Activated T-cell treated with anti-CD3 and anti-CD28 coated beads, Interleukin-2, amount 50 U/mL, for 24 hours (primary cell): Measurements from ENCODE around the gene XDH.

Source experiments
- DNase-seq: peaks from one replicate; pipeline ENCODE4 v3.0.0-alpha.2; 2020
- H3K27ac Mint-ChIP-seq: 2 replicates; pipeline ENCODE4 v1.8.0; 2020; ENCODE audit warnings: mild to moderate bottlenecking, mixed read lengths
- H3K27me3 Mint-ChIP-seq: 2 replicates; pipeline ENCODE4 v1.8.0; 2020; ENCODE audit warnings: mixed read lengths
- H3K36me3 Mint-ChIP-seq: 2 replicates; pipeline ENCODE4 v1.8.0; 2020; ENCODE audit warnings: low read depth, mixed read lengths
- H3K4me1 Mint-ChIP-seq: 2 replicates; pipeline ENCODE4 v1.8.0; 2020; ENCODE audit warnings: low read depth, mixed read lengths
- H3K4me3 Mint-ChIP-seq: 2 replicates; pipeline ENCODE4 v1.8.0; 2020; ENCODE audit warnings: mild to moderate bottlenecking, moderate library complexity, mixed read lengths
- H3K9me3 Mint-ChIP-seq: 2 replicates; pipeline ENCODE4 v1.8.0; 2020; ENCODE audit warnings: mixed read lengths

Gene XDH

GRCh38 chr2:31415421-31415820 lies 879 bp upstream of the XDH start:
- Mint-ChIP-seq H3K9me3 (peaks cover 19% of the 10 kb centered on the region), H3K27me3 (peaks cover 13% of the 10 kb centered on the region), H3K4me3 (no peak overlapping the region), H3K27ac (no peak overlapping the region), H3K4me1 (peaks cover 16% of the 10 kb centered on the region), H3K36me3 (peaks cover under 1% of the 10 kb centered on the region)
- DNase-seq, result no peak

- peaks cover 16% of the 10 kb centered on the region for H3K27me3 Mint-ChIP-seq
- no peak overlapping the region for H3K4me3 Mint-ChIP-seq
- no peak overlapping the region for H3K27ac Mint-ChIP-seq
- no peak for DNase-seq
- H3K36me3 Mint-ChIP-seq, result no peaks in the 10 kb centered on the region
- H3K9me3 Mint-ChIP-seq, result peaks cover 8% of the 10 kb centered on the region
- peaks cover 16% of the 10 kb centered on the region for H3K4me1 Mint-ChIP-seq
These were observed 536 bp downstream of the XDH start for GRCh38 chr2:31413862-31414550.

GRCh38 chr2:31413025-31413424 lies 1.5 kb downstream of the XDH start:
- H3K4me1 Mint-ChIP-seq, result peaks cover 16% of the 10 kb centered on the region
- H3K27ac Mint-ChIP-seq, result no peak overlapping the region
- H3K9me3 Mint-ChIP-seq, result peaks cover under 1% of the 10 kb centered on the region
- DNase-seq, result no peak
- H3K27me3 Mint-ChIP-seq, result peaks cover 21% of the 10 kb centered on the region
- H3K36me3 Mint-ChIP-seq, result no peaks in the 10 kb centered on the region
- H3K4me3 Mint-ChIP-seq, result no peak overlapping the region

- Mint-ChIP-seq H3K4me1 (peaks cover 14% of the 10 kb centered on the region), H3K9me3 (no peaks in the 10 kb centered on the region), H3K36me3 (no peaks in the 10 kb centered on the region), H3K4me3 (no peak overlapping the region), H3K27me3 (peaks cover 24% of the 10 kb centered on the region), H3K27ac (no peak overlapping the region)
- DNase-seq, result no peak
These were observed 2.8 kb downstream of the XDH start for GRCh38 chr2:31411771-31412170.

- Mint-ChIP-seq H3K9me3 (no peaks in the 10 kb centered on the region), H3K36me3 (no peaks in the 10 kb centered on the region), H3K4me3 (no peak overlapping the region), H3K27me3 (peaks cover 13% of the 10 kb centered on the region), H3K27ac (no peak overlapping the region), H3K4me1 (no peaks in the 10 kb centered on the region)
- no peak for DNase-seq
These were observed 7.8 kb downstream of the XDH start for GRCh38 chr2:31406593-31407385.

- no peaks in the 10 kb centered on the region for H3K9me3 Mint-ChIP-seq
- H3K27ac Mint-ChIP-seq, result no peak overlapping the region
- no peak overlapping the region for H3K4me3 Mint-ChIP-seq
- H3K4me1 Mint-ChIP-seq, result no peaks in the 10 kb centered on the region
- H3K36me3 Mint-ChIP-seq, result no peaks in the 10 kb centered on the region
- H3K27me3 Mint-ChIP-seq, result peaks cover 11% of the 10 kb centered on the region
- no peak for DNase-seq
These were observed 9.7 kb downstream of the XDH start for GRCh38 chr2:31404827-31405226.

- no peak for DNase-seq
- H3K4me3 Mint-ChIP-seq, result no peak overlapping the region
- no peaks in the 10 kb centered on the region for H3K4me1 Mint-ChIP-seq
- H3K27ac Mint-ChIP-seq, result no peak overlapping the region
- no peaks in the 10 kb centered on the region for H3K9me3 Mint-ChIP-seq
- no peaks in the 10 kb centered on the region for H3K36me3 Mint-ChIP-seq
- H3K27me3 Mint-ChIP-seq, result peaks cover 8% of the 10 kb centered on the region
These were observed 10.2 kb downstream of the XDH start for GRCh38 chr2:31404302-31404701.

- Mint-ChIP-seq H3K36me3 (no peaks in the 10 kb centered on the region), H3K4me1 (no peaks in the 10 kb centered on the region), H3K4me3 (no peak overlapping the region), H3K27ac (no peak overlapping the region), H3K27me3 (no peaks in the 10 kb centered on the region), H3K9me3 (no peaks in the 10 kb centered on the region)
- no peak for DNase-seq
These were observed 12.2 kb downstream of the XDH start for GRCh38 chr2:31402388-31402787.

GRCh38 chr2:31401580-31401979 lies 13.0 kb downstream of the XDH start:
- Mint-ChIP-seq H3K9me3 (no peaks in the 10 kb centered on the region), H3K27me3 (peaks cover 3% of the 10 kb centered on the region), H3K36me3 (no peaks in the 10 kb centered on the region), H3K27ac (no peak overlapping the region), H3K4me1 (no peaks in the 10 kb centered on the region), H3K4me3 (no peak overlapping the region)
- no peak for DNase-seq

GRCh38 chr2:31398881-31399280 lies 15.7 kb downstream of the XDH start:
- no peak for DNase-seq
- Mint-ChIP-seq H3K36me3 (no peaks in the 10 kb centered on the region), H3K4me1 (no peaks in the 10 kb centered on the region), H3K9me3 (no peaks in the 10 kb centered on the region), H3K27ac (no peak overlapping the region), H3K27me3 (peaks cover 6% of the 10 kb centered on the region), H3K4me3 (no peak overlapping the region)

- DNase-seq, result no peak
- Mint-ChIP-seq H3K4me3 (no peak overlapping the region), H3K9me3 (no peaks in the 10 kb centered on the region), H3K27ac (no peak overlapping the region), H3K4me1 (no peaks in the 10 kb centered on the region), H3K27me3 (peaks cover 14% of the 10 kb centered on the region), H3K36me3 (no peaks in the 10 kb centered on the region)
These were observed 17.4 kb downstream of the XDH start for GRCh38 chr2:31397094-31397493.

- no peak overlapping the region for H3K27ac Mint-ChIP-seq
- no peaks in the 10 kb centered on the region for H3K36me3 Mint-ChIP-seq
- H3K27me3 Mint-ChIP-seq, result peaks cover 8% of the 10 kb centered on the region
- H3K9me3 Mint-ChIP-seq, result no peaks in the 10 kb centered on the region
- no peak for DNase-seq
- no peak overlapping the region for H3K4me3 Mint-ChIP-seq
- H3K4me1 Mint-ChIP-seq, result no peaks in the 10 kb centered on the region
These were observed 24.2 kb downstream of the XDH start for GRCh38 chr2:31390324-31390723.

- Mint-ChIP-seq H3K36me3 (no peaks in the 10 kb centered on the region), H3K27ac (no peak overlapping the region), H3K4me3 (no peak overlapping the region), H3K9me3 (no peaks in the 10 kb centered on the region), H3K4me1 (peaks cover 5% of the 10 kb centered on the region), H3K27me3 (peaks cover 8% of the 10 kb centered on the region)
- no peak for DNase-seq
These were observed 25.8 kb downstream of the XDH start for GRCh38 chr2:31388736-31389135.

GRCh38 chr2:31387850-31388249 lies 26.7 kb downstream of the XDH start:
- H3K27ac Mint-ChIP-seq, result no peak overlapping the region
- peaks cover under 1% of the 10 kb centered on the region for H3K27me3 Mint-ChIP-seq
- no peaks in the 10 kb centered on the region for H3K9me3 Mint-ChIP-seq
- peaks cover 5% of the 10 kb centered on the region for H3K4me1 Mint-ChIP-seq
- no peaks in the 10 kb centered on the region for H3K36me3 Mint-ChIP-seq
- no peak overlapping the region for H3K4me3 Mint-ChIP-seq
- DNase-seq, result no peak

- Mint-ChIP-seq H3K27me3 (no peaks in the 10 kb centered on the region), H3K9me3 (no peaks in the 10 kb centered on the region), H3K27ac (no peak overlapping the region), H3K36me3 (no peaks in the 10 kb centered on the region), H3K4me3 (no peak overlapping the region), H3K4me1 (peaks cover 9% of the 10 kb centered on the region)
- DNase-seq, result no peak
These were observed 27.9 kb downstream of the XDH start for GRCh38 chr2:31386648-31387047.
